Measurements from ENCODE around the gene VIPR2. TPM values are rescaled to one million over a fixed set of nuclear protein-coding genes. Genes with fewer than 3 reads are reported as not detected.
"Not testable (repeated sequence)": the region's sequence is repeated elsewhere in the genome, so short reads cannot be mapped to it uniquely, and the experiment has no call there.

Gene VIPR2
- total RNA-seq, 6 donors from 2014 or later, result 0.30 to 0.74 (median 0.40) TPM; not detected in 3

GRCh38 chr7:158985583-158985982, 159.1 kb downstream of the VIPR2 start:
- ATAC-seq (ENCODE audit: low FRiP score in 2 of 2), result no peak
- Histone ChIP-seq H3K36me3 (no peaks in the 10 kb centered on the region), H3K4me3 (no peak overlapping the region), H3K4me1 (no peaks in the 10 kb centered on the region), H3K9me3 (peaks cover 10 to 40% (median 33%) of the 10 kb centered on the region in 4 donors), H3K27ac (no peak overlapping the region), H3K27me3 (no peaks in the 10 kb centered on the region)
- TF ChIP-seq CTCF (IDR thresholded peaks at IDR 0.05) (no peak), EP300 (IDR thresholded peaks at IDR 0.05) (no peak), POLR2A (IDR thresholded peaks at IDR 0.05) (no peak), POLR2AphosphoS5 (IDR thresholded peaks at IDR 0.05) (no peak)
- DNase-seq, result no peak
- WGBS, 2 donors, result 69 to 76% methylated on average over 3 to 4 of the region's 4 CpGs

- H3K27ac ChIP-seq; H3K36me3 ChIP-seq; H3K27me3 ChIP-seq; H3K4me1 ChIP-seq; ATAC-seq (ENCODE audit: low FRiP score in 2 of 2); H3K4me3 ChIP-seq; DNase-seq: not testable (repeated sequence)
- peaks cover 10 to 42% (median 33%) of the 10 kb centered on the region in 4 donors for H3K9me3 ChIP-seq
- WGBS, 2 donors, result 52 to 73% methylated on average over 2 of the region's 2 CpGs
Measured at GRCh38 chr7:158984007-158984406, 160.7 kb downstream of the VIPR2 start.

- not testable (repeated sequence) for H3K36me3 ChIP-seq; H3K27ac ChIP-seq; H3K27me3 ChIP-seq; H3K4me3 ChIP-seq; ATAC-seq (ENCODE audit: low FRiP score in 2 of 2); H3K4me1 ChIP-seq; DNase-seq
- H3K9me3 ChIP-seq, result peaks cover 10 to 42% (median 33%) of the 10 kb centered on the region in 4 donors
- 67 to 76% methylated on average over 5 to 8 of the region's 15 CpGs for WGBS, 2 donors
Measured at GRCh38 chr7:158982080-158982479, 162.6 kb downstream of the VIPR2 start.

GRCh38 chr7:158979635-158980351, 164.9 kb downstream of the VIPR2 start:
- Histone ChIP-seq H3K27me3 (no peaks in the 10 kb centered on the region), H3K4me3 (no peak overlapping the region), H3K9me3 (peaks cover 10 to 42% (median 33%) of the 10 kb centered on the region in 4 donors), H3K4me1 (peaks cover 6 to 16% (median 8%) of the 10 kb centered on the region in 4 donors), H3K36me3 (no peaks in the 10 kb centered on the region), H3K27ac (no peak overlapping the region)
- WGBS, 2 donors, result 85 to 87% methylated on average over 19 to 22 of the region's 22 CpGs
- no peak for TF ChIP-seq CTCF (IDR thresholded peaks at IDR 0.05)
- TF ChIP-seq POLR2A (IDR thresholded peaks at IDR 0.05), result no peak
- no peak for TF ChIP-seq EP300 (IDR thresholded peaks at IDR 0.05)
- TF ChIP-seq POLR2AphosphoS5 (IDR thresholded peaks at IDR 0.05), result no peak
- DNase-seq (no peak), ATAC-seq (ENCODE audit: low FRiP score in 2 of 2) (peak in 1 of 2 donors; percentile 38)

- no peak overlapping the region for H3K27ac ChIP-seq
- H3K4me1 ChIP-seq, result peaks cover 6 to 16% (median 8%) of the 10 kb centered on the region in 4 donors
- DNase-seq, result no peak
- 87 to 91% methylated on average over 18 of the region's 18 CpGs for WGBS, 2 donors
- no peak for ATAC-seq (ENCODE audit: low FRiP score in 2 of 2)
- no peaks in the 10 kb centered on the region for H3K27me3 ChIP-seq
- peaks cover 10 to 35% (median 32%) of the 10 kb centered on the region in 4 donors for H3K9me3 ChIP-seq
- no peak overlapping the region for H3K4me3 ChIP-seq
- no peaks in the 10 kb centered on the region for H3K36me3 ChIP-seq
- TF ChIP-seq EP300 (IDR thresholded peaks at IDR 0.05) (no peak), CTCF (IDR thresholded peaks at IDR 0.05) (no peak), POLR2A (IDR thresholded peaks at IDR 0.05) (no peak)
Measured at GRCh38 chr7:158979023-158979529, 165.6 kb downstream of the VIPR2 start.
